CD8-positive, alpha-beta memory T cell (primary cell): ENCODE data around the gene CYP4F8. TPM values are rescaled to one million over a fixed set of nuclear protein-coding genes. Genes with fewer than 3 reads are reported as not detected.

Experiments
- CTCF ChIA-PET: fragments of 350-600 bp; sonication (Branson Sonifier 250); formaldehyde crosslinking; loops from one replicate; lab custom pipeline; 2021; ENCODE audit warnings: antibody characterized with exemption; lab: Charles Lee
- POLR2A ChIA-PET: fragments of 350-600 bp; sonication (Branson Sonifier 250); formaldehyde crosslinking; loops from one replicate; lab custom pipeline; 2021; ENCODE audit warnings: antibody characterized with exemption; lab: Charles Lee
- DNase-seq, 5 donors: peaks; one replicate each; pipeline versions ENCODE4 v3.0.0 to v3.0.0-alpha.2; 2020 to 2022; ENCODE audit warnings: mixed read lengths in 1 of 5
- H3K27ac ChIP-seq: one replicate; pipeline ENCODE4 v1.7.0; 2013; ENCODE audit warnings: low read depth, mild to moderate bottlenecking, low read length, moderate library complexity
- H3K27me3 ChIP-seq: 2 replicates; pipeline ENCODE4 v1.7.0; 2013; ENCODE audit warnings: low read length, mild to moderate bottlenecking; ENCODE audit not compliant: insufficient read depth, poor library complexity, severe bottlenecking
- H3K36me3 ChIP-seq: 2 replicates; pipeline ENCODE4 v1.7.0; 2013; ENCODE audit warnings: mild to moderate bottlenecking, low read length, moderate library complexity; ENCODE audit not compliant: insufficient read depth
- H3K4me1 ChIP-seq: 2 replicates; pipeline ENCODE4 v1.7.0; 2013; ENCODE audit warnings: mild to moderate bottlenecking, low read length, moderate library complexity; ENCODE audit not compliant: insufficient read depth
- H3K4me3 ChIP-seq: 2 replicates; pipeline ENCODE4 v1.7.0; 2013; ENCODE audit warnings: mild to moderate bottlenecking, low read length
- H3K9me3 ChIP-seq: 2 replicates; pipeline ENCODE4 v1.7.0; 2013; ENCODE audit warnings: mild to moderate bottlenecking, low read length
- H3K27ac Mint-ChIP-seq, 8 donors: one replicate each; pipeline ENCODE4 v1.8.0; 2020 to 2021; ENCODE audit warnings: mixed read lengths in 8 of 8, mild to moderate bottlenecking in 6 of 8, inconsistent platforms in 3 of 8, moderate library complexity in 3 of 8
- H3K27me3 Mint-ChIP-seq, 2 donors: one replicate each; pipeline ENCODE4 v1.8.0; 2020 to 2021; ENCODE audit warnings: mixed read lengths in 2 of 2, mild to moderate bottlenecking in 1 of 2, moderate library complexity in 1 of 2
- H3K36me3 Mint-ChIP-seq, 3 donors: one replicate each; pipeline ENCODE4 v1.8.0; 2020 to 2021; ENCODE audit warnings: mixed read lengths in 3 of 3, inconsistent platforms in 1 of 3, mild to moderate bottlenecking in 1 of 3
- H3K4me1 Mint-ChIP-seq, 3 donors: one replicate each; pipeline ENCODE4 v1.8.0; 2020 to 2021; ENCODE audit warnings: mixed read lengths in 3 of 3, inconsistent platforms in 1 of 3, mild to moderate bottlenecking in 1 of 3
- H3K4me3 Mint-ChIP-seq, 7 donors: one replicate each; pipeline ENCODE4 v1.8.0; 2020 to 2021; ENCODE audit warnings: mixed read lengths in 7 of 7, mild to moderate bottlenecking in 6 of 7, moderate library complexity in 4 of 7, inconsistent platforms in 2 of 7
- H3K9me3 Mint-ChIP-seq, 5 donors: one replicate each; pipeline ENCODE4 v1.8.0; 2020 to 2022; ENCODE audit warnings: mixed read lengths in 5 of 5, mild to moderate bottlenecking in 3 of 5, moderate library complexity in 2 of 5, inconsistent platforms in 1 of 5
- polyA plus RNA-seq: library from polyadenylated mRNA; unstranded; fragments of 300-500 nt; fragmentation: Illumina TruSeq; gene quantifications from one replicate; pipeline ENCODE4 v1.2.3, GENCODE V29; 2021
- total RNA-seq, 2 experiments: library from RNA; stranded (reverse); gene quantifications; one replicate each; pipeline ENCODE4 v1.2.3, GENCODE V29; 2021

CYP4F8 gene, protein sequence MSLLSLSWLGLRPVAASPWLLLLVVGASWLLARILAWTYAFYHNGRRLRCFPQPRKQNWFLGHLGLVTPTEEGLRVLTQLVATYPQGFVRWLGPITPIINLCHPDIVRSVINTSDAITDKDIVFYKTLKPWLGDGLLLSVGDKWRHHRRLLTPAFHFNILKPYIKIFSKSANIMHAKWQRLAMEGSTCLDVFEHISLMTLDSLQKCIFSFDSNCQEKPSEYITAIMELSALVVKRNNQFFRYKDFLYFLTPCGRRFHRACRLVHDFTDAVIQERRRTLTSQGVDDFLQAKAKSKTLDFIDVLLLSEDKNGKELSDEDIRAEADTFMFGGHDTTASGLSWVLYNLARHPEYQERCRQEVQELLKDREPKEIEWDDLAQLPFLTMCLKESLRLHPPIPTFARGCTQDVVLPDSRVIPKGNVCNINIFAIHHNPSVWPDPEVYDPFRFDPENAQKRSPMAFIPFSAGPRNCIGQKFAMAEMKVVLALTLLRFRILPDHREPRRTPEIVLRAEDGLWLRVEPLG
- total RNA-seq = not detected
- polyA plus RNA-seq = not detected

GRCh38 chr19:15614507-15615379 lies at the start of gene CYP4F8:
TSS of gene CYP4F8 (plus strand) at chr19:15615218. CDS start at chr19:15615617, 399 bp downstream.
- no peaks in the 10 kb centered on the region for H3K36me3 ChIP-seq
- Mint-ChIP-seq H3K4me3 (no peak within 1 kb of the TSS), H3K4me1 (no peaks in the 10 kb centered on the region), H3K9me3 (no peaks in the 10 kb centered on the region), H3K27ac (peak within 1 kb of the TSS in 3 of 8 donors; percentile 26 to 86 (median 45)), H3K36me3 (peaks cover 0 to 4% (median 0%) of the 10 kb centered on the region in 3 donors), H3K27me3 (peaks cover 22 to 38% of the 10 kb centered on the region in 2 donors)
- CTCF ChIA-PET = no interaction called here
- no peaks in the 10 kb centered on the region for H3K4me1 ChIP-seq
- no peak within 1 kb of the TSS for H3K27ac ChIP-seq
- H3K9me3 ChIP-seq = no peaks in the 10 kb centered on the region
- no peak for DNase-seq
- POLR2A ChIA-PET = no interaction called here
- no peaks in the 10 kb centered on the region for H3K27me3 ChIP-seq
- no peak within 1 kb of the TSS for H3K4me3 ChIP-seq

DNA sequence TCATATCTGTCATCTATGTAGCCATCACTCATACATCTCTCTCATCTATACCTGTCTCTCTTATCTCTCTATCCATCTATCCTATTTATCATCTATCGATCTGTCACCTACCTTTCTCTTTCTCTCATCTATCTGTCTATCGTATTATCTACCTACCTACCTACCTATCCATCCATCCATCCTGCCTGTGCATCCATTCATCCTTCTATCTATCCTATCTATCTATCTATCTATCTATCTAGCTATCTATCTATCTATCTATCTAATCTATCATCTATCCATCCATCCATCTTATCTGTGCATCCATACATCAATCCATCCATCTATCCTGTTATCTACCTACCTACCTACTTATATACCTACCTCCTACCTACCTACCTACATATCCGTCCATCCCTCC lies 44.6 kb upstream of the CYP4F8 start:
- POLR2A ChIA-PET = no interaction called here
- peaks cover 14% of the 10 kb centered on the region for H3K27me3 ChIP-seq
- no peak overlapping the region for H3K4me3 ChIP-seq
- no peak overlapping the region for H3K4me3 Mint-ChIP-seq
- H3K4me1 ChIP-seq = no peaks in the 10 kb centered on the region
- DNase-seq = no peak
- H3K4me1 Mint-ChIP-seq = no peaks in the 10 kb centered on the region
- H3K9me3 Mint-ChIP-seq = no peaks in the 10 kb centered on the region
- peaks cover 29 to 55% of the 10 kb centered on the region in 2 donors for H3K27me3 Mint-ChIP-seq
- H3K36me3 Mint-ChIP-seq = peaks cover 0 to 1% (median 0%) of the 10 kb centered on the region in 3 donors
- H3K27ac Mint-ChIP-seq = no peak overlapping the region
- no peak overlapping the region for H3K27ac ChIP-seq
- no peaks in the 10 kb centered on the region for H3K36me3 ChIP-seq
- H3K9me3 ChIP-seq = no peaks in the 10 kb centered on the region
- CTCF ChIA-PET = no interaction called here

GRCh38 chr19:15575406-15575805 lies 39.6 kb upstream of the CYP4F8 start:
- Mint-ChIP-seq H3K4me3 (no peak overlapping the region), H3K9me3 (peaks cover 0 to 1% (median 0%) of the 10 kb centered on the region in 5 donors), H3K4me1 (no peaks in the 10 kb centered on the region), H3K27me3 (peaks cover 19 to 39% of the 10 kb centered on the region in 2 donors), H3K36me3 (peaks cover 0 to under 1% (median 0%) of the 10 kb centered on the region in 3 donors), H3K27ac (no peak overlapping the region)
- Histone ChIP-seq H3K9me3 (no peaks in the 10 kb centered on the region), H3K27ac (no peak overlapping the region), H3K27me3 (peaks cover 11% of the 10 kb centered on the region), H3K36me3 (no peaks in the 10 kb centered on the region), H3K4me1 (no peaks in the 10 kb centered on the region), H3K4me3 (no peak overlapping the region)
- ChIA-PET POLR2A (no interaction called here), CTCF (no interaction called here)
- no peak for DNase-seq

GRCh38 chr19:15576526-15577156 lies 38.4 kb upstream of the CYP4F8 start:
- H3K27ac Mint-ChIP-seq = no peak overlapping the region

DNA sequence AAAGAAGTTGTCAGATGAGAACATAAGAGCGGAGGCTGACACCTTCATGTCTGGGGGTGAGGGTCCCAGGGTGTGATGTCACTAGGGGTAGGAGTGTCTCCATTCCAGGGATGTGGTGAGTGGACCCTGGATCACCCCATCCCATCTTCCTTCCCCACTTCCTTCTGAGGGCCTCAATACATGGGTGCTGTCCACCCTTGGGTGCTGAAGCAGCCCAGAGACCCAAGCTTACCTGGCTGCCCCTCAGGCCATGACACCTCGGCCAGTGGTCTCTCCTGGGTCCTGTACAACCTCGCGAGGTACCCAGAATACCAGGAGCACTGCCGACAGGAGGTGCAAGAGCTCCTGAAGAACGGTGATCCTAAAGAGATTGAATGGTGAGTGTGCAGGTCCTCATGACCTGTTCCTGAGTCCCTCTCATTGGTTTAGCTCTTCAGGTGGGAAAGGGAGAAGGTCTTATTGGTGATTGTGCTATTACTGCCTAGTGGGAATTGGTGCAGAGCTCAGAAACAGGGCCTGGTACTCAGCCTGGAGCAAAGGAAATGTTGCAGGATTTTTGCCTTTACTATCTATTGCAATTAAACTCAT lies 37.7 kb upstream of the CYP4F8 start:
- DNase-seq = no peak
- H3K4me1 ChIP-seq = no peaks in the 10 kb centered on the region
- no peaks in the 10 kb centered on the region for H3K9me3 ChIP-seq
- H3K27ac ChIP-seq = no peak overlapping the region
- H3K36me3 Mint-ChIP-seq = no peaks in the 10 kb centered on the region
- ChIA-PET POLR2A (no interaction called here), CTCF (interaction anchor here (0.6 kb wide), 2 partner anchors 12 to 333 kb away, joined by 3 read pairs; no protein-coding TSS in a partner anchor)
- H3K27me3 ChIP-seq = peaks cover under 1% of the 10 kb centered on the region
- no peak overlapping the region for H3K4me3 Mint-ChIP-seq
- no peaks in the 10 kb centered on the region for H3K36me3 ChIP-seq
- H3K27ac Mint-ChIP-seq = no peak overlapping the region
- peaks cover 0 to 1% (median 0%) of the 10 kb centered on the region in 5 donors for H3K9me3 Mint-ChIP-seq
- H3K4me3 ChIP-seq = no peak overlapping the region
- peaks cover 8 to 29% of the 10 kb centered on the region in 2 donors for H3K27me3 Mint-ChIP-seq
- H3K4me1 Mint-ChIP-seq = no peaks in the 10 kb centered on the region

More at GRCh38 chr19:15576526-15577156, 38.4 kb upstream of the CYP4F8 start:
- no peaks in the 10 kb centered on the region for H3K4me1 ChIP-seq
- no peaks in the 10 kb centered on the region for H3K4me1 Mint-ChIP-seq
- no peaks in the 10 kb centered on the region for H3K9me3 ChIP-seq
- no peak overlapping the region for H3K4me3 Mint-ChIP-seq
- POLR2A ChIA-PET = no interaction called here
- no peak overlapping the region for H3K27ac ChIP-seq
- peaks cover 15 to 36% of the 10 kb centered on the region in 2 donors for H3K27me3 Mint-ChIP-seq
- no peaks in the 10 kb centered on the region for H3K36me3 ChIP-seq
- no peaks in the 10 kb centered on the region for H3K36me3 Mint-ChIP-seq
- peaks cover 7% of the 10 kb centered on the region for H3K27me3 ChIP-seq
- peaks cover 0 to 1% (median 0%) of the 10 kb centered on the region in 5 donors for H3K9me3 Mint-ChIP-seq
- CTCF ChIA-PET = no interaction called here
- no peak overlapping the region for H3K4me3 ChIP-seq
- DNase-seq = no peak

DNA sequence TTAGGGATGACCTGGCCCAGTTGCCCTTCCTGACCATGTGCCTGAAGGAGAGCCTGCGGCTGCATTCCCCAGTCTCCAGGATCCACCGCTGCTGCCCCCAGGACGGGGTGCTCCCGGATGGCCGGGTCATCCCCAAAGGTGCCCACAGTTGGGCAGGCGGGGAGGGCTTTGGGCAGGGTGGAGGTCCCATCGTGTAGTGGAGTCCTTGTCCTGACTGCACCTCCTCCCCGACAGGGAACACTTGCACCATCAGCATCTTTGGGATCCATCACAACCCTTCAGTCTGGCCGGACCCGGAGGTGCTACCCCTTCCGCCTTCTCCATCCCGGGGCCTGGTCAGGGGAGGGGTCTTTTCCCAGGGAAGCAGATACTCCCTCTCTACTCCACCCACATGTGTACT lies 31.7 kb upstream of the CYP4F8 start:
- no peak for DNase-seq
- no peak overlapping the region for H3K4me3 Mint-ChIP-seq
- no peaks in the 10 kb centered on the region for H3K9me3 Mint-ChIP-seq
- no peak overlapping the region for H3K27ac Mint-ChIP-seq
- POLR2A ChIA-PET = no interaction called here
- H3K4me1 ChIP-seq = no peaks in the 10 kb centered on the region
- H3K4me3 ChIP-seq = no peak overlapping the region
- H3K4me1 Mint-ChIP-seq = peaks cover 0 to 8% (median 7%) of the 10 kb centered on the region in 3 donors
- peaks cover 12% of the 10 kb centered on the region for H3K27me3 ChIP-seq
- H3K27ac ChIP-seq = no peak overlapping the region
- H3K9me3 ChIP-seq = no peaks in the 10 kb centered on the region
- peaks cover 13 to 42% of the 10 kb centered on the region in 2 donors for H3K27me3 Mint-ChIP-seq
- CTCF ChIA-PET = no interaction called here
- H3K36me3 ChIP-seq = no peaks in the 10 kb centered on the region
- no peaks in the 10 kb centered on the region for H3K36me3 Mint-ChIP-seq

- no peak overlapping the region for H3K4me3 ChIP-seq
- CTCF ChIA-PET = no interaction called here
Observed at GRCh38 chr19:15584095-15584494, 30.9 kb upstream of the CYP4F8 start.

More at GRCh38 chr19:15584095-15584494, 30.9 kb upstream of the CYP4F8 start:
- POLR2A ChIA-PET = no interaction called here
- H3K27ac ChIP-seq = no peak overlapping the region
- peak overlapping the region in 2 of 7 donors; percentile 52 to 54 for H3K4me3 Mint-ChIP-seq
- peaks cover 0 to 8% (median 7%) of the 10 kb centered on the region in 3 donors for H3K4me1 Mint-ChIP-seq
- no peaks in the 10 kb centered on the region for H3K9me3 Mint-ChIP-seq
- no peaks in the 10 kb centered on the region for H3K36me3 ChIP-seq
- H3K9me3 ChIP-seq = no peaks in the 10 kb centered on the region
- no peak overlapping the region for H3K27ac Mint-ChIP-seq
- H3K36me3 Mint-ChIP-seq = no peaks in the 10 kb centered on the region
- peaks cover 16 to 46% of the 10 kb centered on the region in 2 donors for H3K27me3 Mint-ChIP-seq
- H3K27me3 ChIP-seq = peaks cover 12% of the 10 kb centered on the region
- no peak for DNase-seq
- H3K4me1 ChIP-seq = no peaks in the 10 kb centered on the region
